GM23338 (cell line): ENCODE measurements around the gene TNNT2.

Experiments
- EZH2 ChIP-seq: fragments of 200-600 bp; sonication (generic); IDR thresholded peaks from one replicate; pipeline ENCODE4 v1.8.0; 2017; ENCODE audit warnings: antibody characterized with exemption, mild to moderate bottlenecking, low read depth; ENCODE audit not compliant: unreplicated experiment
- POLR2AphosphoS5 ChIP-seq: IDR thresholded peaks from 2 replicates; pipeline ENCODE4 v1.6.1; 2016; ENCODE audit warnings: antibody characterized with exemption, low read depth
- ZNF331 ChIP-seq: fragments of 250-450 bp; sonication (Bioruptor Pico); IDR thresholded peaks from 2 replicates; pipeline ENCODE4 v1.5.0; 2020; ENCODE audit warnings: low read depth, mild to moderate bottlenecking, moderate library complexity
- TF ChIP-seq, protein P1 (sequence below), 2 experiments: fragments of 200-600 bp in 1 of 2; sonication (generic) in 1 of 2; conservative IDR thresholded peaks; 2 replicates each; pipeline versions ENCODE4 v1.5.1 to v1.6.1; 2016 to 2017; ENCODE audit warnings: antibody characterized with exemption in 2 of 2, low read depth in 2 of 2, mild to moderate bottlenecking in 2 of 2, moderate library complexity in 1 of 2
- TF ChIP-seq, protein P2 (sequence below): IDR thresholded peaks from one replicate; pipeline ENCODE4 v1.6.1; 2018; ENCODE audit warnings: antibody characterized with exemption; ENCODE audit not compliant: unreplicated experiment

- TF ChIP-seq, protein P1, sequence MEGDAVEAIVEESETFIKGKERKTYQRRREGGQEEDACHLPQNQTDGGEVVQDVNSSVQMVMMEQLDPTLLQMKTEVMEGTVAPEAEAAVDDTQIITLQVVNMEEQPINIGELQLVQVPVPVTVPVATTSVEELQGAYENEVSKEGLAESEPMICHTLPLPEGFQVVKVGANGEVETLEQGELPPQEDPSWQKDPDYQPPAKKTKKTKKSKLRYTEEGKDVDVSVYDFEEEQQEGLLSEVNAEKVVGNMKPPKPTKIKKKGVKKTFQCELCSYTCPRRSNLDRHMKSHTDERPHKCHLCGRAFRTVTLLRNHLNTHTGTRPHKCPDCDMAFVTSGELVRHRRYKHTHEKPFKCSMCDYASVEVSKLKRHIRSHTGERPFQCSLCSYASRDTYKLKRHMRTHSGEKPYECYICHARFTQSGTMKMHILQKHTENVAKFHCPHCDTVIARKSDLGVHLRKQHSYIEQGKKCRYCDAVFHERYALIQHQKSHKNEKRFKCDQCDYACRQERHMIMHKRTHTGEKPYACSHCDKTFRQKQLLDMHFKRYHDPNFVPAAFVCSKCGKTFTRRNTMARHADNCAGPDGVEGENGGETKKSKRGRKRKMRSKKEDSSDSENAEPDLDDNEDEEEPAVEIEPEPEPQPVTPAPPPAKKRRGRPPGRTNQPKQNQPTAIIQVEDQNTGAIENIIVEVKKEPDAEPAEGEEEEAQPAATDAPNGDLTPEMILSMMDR (conservative IDR thresholded peaks at IDR 0.05; ENCODE audit: low read depth in 2 of 2): no peak
- no peak for TF ChIP-seq EZH2
- TF ChIP-seq, protein P2, sequence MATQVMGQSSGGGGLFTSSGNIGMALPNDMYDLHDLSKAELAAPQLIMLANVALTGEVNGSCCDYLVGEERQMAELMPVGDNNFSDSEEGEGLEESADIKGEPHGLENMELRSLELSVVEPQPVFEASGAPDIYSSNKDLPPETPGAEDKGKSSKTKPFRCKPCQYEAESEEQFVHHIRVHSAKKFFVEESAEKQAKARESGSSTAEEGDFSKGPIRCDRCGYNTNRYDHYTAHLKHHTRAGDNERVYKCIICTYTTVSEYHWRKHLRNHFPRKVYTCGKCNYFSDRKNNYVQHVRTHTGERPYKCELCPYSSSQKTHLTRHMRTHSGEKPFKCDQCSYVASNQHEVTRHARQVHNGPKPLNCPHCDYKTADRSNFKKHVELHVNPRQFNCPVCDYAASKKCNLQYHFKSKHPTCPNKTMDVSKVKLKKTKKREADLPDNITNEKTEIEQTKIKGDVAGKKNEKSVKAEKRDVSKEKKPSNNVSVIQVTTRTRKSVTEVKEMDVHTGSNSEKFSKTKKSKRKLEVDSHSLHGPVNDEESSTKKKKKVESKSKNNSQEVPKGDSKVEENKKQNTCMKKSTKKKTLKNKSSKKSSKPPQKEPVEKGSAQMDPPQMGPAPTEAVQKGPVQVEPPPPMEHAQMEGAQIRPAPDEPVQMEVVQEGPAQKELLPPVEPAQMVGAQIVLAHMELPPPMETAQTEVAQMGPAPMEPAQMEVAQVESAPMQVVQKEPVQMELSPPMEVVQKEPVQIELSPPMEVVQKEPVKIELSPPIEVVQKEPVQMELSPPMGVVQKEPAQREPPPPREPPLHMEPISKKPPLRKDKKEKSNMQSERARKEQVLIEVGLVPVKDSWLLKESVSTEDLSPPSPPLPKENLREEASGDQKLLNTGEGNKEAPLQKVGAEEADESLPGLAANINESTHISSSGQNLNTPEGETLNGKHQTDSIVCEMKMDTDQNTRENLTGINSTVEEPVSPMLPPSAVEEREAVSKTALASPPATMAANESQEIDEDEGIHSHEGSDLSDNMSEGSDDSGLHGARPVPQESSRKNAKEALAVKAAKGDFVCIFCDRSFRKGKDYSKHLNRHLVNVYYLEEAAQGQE: no peak
- TF ChIP-seq ZNF331 (CRISPR knock-in tag): no peak
- TF ChIP-seq POLR2AphosphoS5: no peak
Measured at GRCh38 chr1:201420608-201421002, 43.1 kb upstream of the TNNT2 start.
